Lower leg skin (tissue), 3 donors: ENCODE measurements around the gene EVL.

Source experiments
- CTCF ChIP-seq, 3 donors: fragments of 450-650 bp; IDR thresholded peaks; one replicate each; pipeline ENCODE4 v1.5.1; 2016; ENCODE audit warnings: antibody characterized with exemption in 3 of 3, mild to moderate bottlenecking in 3 of 3, moderate library complexity in 2 of 3
- POLR2A ChIP-seq, 2 donors: fragments of 450-650 bp; IDR thresholded peaks; one replicate each; pipeline ENCODE4 v1.6.1; 2016 to 2017; ENCODE audit warnings: antibody characterized with exemption in 2 of 2, mild to moderate bottlenecking in 1 of 2, moderate library complexity in 1 of 2

- TF ChIP-seq POLR2A (IDR thresholded peaks at IDR 0.05) = no peak
- TF ChIP-seq CTCF (IDR thresholded peaks at IDR 0.05) = no peak
These were observed 50.9 kb downstream of the EVL start for GRCh38 chr14:100116134-100116533.
